Measurements from ENCODE around the gene PIP5KL1.
A peak's percentile ranks its signal among the peaks of the same experiment; 100 is the strongest.

The PIP5KL1 gene

GRCh38 chr9:127943731-127944144 lies 13.2 kb upstream of the PIP5KL1 start:
- Histone ChIP-seq H3K4me1 (ENCODE audit: control insufficient read depth, low read length) (peaks cover 45% of the 10 kb centered on the region), H3K79me2 (ENCODE audit: control insufficient read depth, low read length) (peaks cover 25% of the 10 kb centered on the region), H3F3A (ENCODE audit: control insufficient read depth, insufficient read depth) (peaks cover 19% of the 10 kb centered on the region), H3K4me2 (ENCODE audit: low read length) (peak overlapping the region; percentile 14), H3K36me3 (ENCODE audit: control insufficient read depth, low read length) (peaks cover 86% of the 10 kb centered on the region), H3K27me3 (ENCODE audit: control insufficient read depth, low read length) (no peaks in the 10 kb centered on the region), H3K27ac (ENCODE audit: low read depth, low read length) (0 out of 2 replicates have a peak overlapping the region, but pooled peaks have one; percentile 3), H3K9me3 (ENCODE audit: control insufficient read depth, insufficient read depth, low read length) (no peaks in the 10 kb centered on the region), H3K9me2 (replicated peaks; ENCODE audit: control insufficient read depth, low read length) (no peaks in the 10 kb centered on the region), H4K20me1 (ENCODE audit: control insufficient read depth, insufficient read depth, low read depth, low read length) (peaks cover 4% of the 10 kb centered on the region; the same call in 1 of the 2 replicates), H3K4me3 (ENCODE audit: low read length) (no peak overlapping the region)
- TF ChIP-seq EZH2phosphoT487 (IDR thresholded peaks at IDR 0.05; ENCODE audit: borderline replicate concordance, low read length), result no peak
- TF ChIP-seq CTCF (IDR thresholded peaks at IDR 0.05; ENCODE audit: low read depth, low read length, poor library complexity, severe bottlenecking), result peak; percentile 94

- TF ChIP-seq CTCF (IDR thresholded peaks at IDR 0.05; ENCODE audit: low read depth, low read length, poor library complexity, severe bottlenecking) (no peak), EZH2phosphoT487 (IDR thresholded peaks at IDR 0.05; ENCODE audit: borderline replicate concordance, low read length) (no peak)
- peaks cover 45% of the 10 kb centered on the region for H3K4me1 ChIP-seq (ENCODE audit: control insufficient read depth, low read length)
- H3K36me3 ChIP-seq (ENCODE audit: control insufficient read depth, low read length), result peaks cover 80% of the 10 kb centered on the region
- H3K27me3 ChIP-seq (ENCODE audit: control insufficient read depth, low read length), result no peaks in the 10 kb centered on the region
- peak overlapping the region; percentile 14; the same call in 1 of the 2 replicates for H3K4me2 ChIP-seq (ENCODE audit: low read length)
- peaks cover 22% of the 10 kb centered on the region for H3F3A ChIP-seq (ENCODE audit: control insufficient read depth, insufficient read depth)
- H4K20me1 ChIP-seq (ENCODE audit: control insufficient read depth, insufficient read depth, low read depth, low read length), result peaks cover 4% of the 10 kb centered on the region; the same call in 1 of the 2 replicates
- no peak overlapping the region for H3K4me3 ChIP-seq (ENCODE audit: low read length)
- 0 out of 2 replicates have a peak overlapping the region, but pooled peaks have one; percentile 1 for H3K27ac ChIP-seq (ENCODE audit: low read depth, low read length)
- no peaks in the 10 kb centered on the region for H3K9me3 ChIP-seq (ENCODE audit: control insufficient read depth, insufficient read depth, low read length)
- peaks cover 19% of the 10 kb centered on the region for H3K79me2 ChIP-seq (ENCODE audit: control insufficient read depth, low read length)
- H3K9me2 ChIP-seq (replicated peaks; ENCODE audit: control insufficient read depth, low read length), result no peaks in the 10 kb centered on the region
Measured at GRCh38 chr9:127943011-127943662, 12.6 kb upstream of the PIP5KL1 start.

- Histone ChIP-seq H3K27me3 (ENCODE audit: control insufficient read depth, low read length) (no peaks in the 10 kb centered on the region), H3K4me1 (ENCODE audit: control insufficient read depth, low read length) (peaks cover 41% of the 10 kb centered on the region), H3K27ac (ENCODE audit: low read depth, low read length) (no peak overlapping the region), H3K4me3 (ENCODE audit: low read length) (no peak overlapping the region), H3K4me2 (ENCODE audit: low read length) (no peak overlapping the region), H3K36me3 (ENCODE audit: control insufficient read depth, low read length) (peaks cover 72% of the 10 kb centered on the region), H3K9me3 (ENCODE audit: control insufficient read depth, insufficient read depth, low read length) (no peaks in the 10 kb centered on the region), H4K20me1 (ENCODE audit: control insufficient read depth, insufficient read depth, low read depth, low read length) (peaks cover 4% of the 10 kb centered on the region; the same call in 1 of the 2 replicates), H3F3A (ENCODE audit: control insufficient read depth, insufficient read depth) (peaks cover 22% of the 10 kb centered on the region), H3K79me2 (ENCODE audit: control insufficient read depth, low read length) (peaks cover 14% of the 10 kb centered on the region), H3K9me2 (replicated peaks; ENCODE audit: control insufficient read depth, low read length) (no peaks in the 10 kb centered on the region)
- TF ChIP-seq EZH2phosphoT487 (IDR thresholded peaks at IDR 0.05; ENCODE audit: borderline replicate concordance, low read length) (no peak), CTCF (IDR thresholded peaks at IDR 0.05; ENCODE audit: low read depth, low read length, poor library complexity, severe bottlenecking) (peak; percentile 96)
Measured at GRCh38 chr9:127942216-127943010, 11.8 kb upstream of the PIP5KL1 start.
